ENCODE data around the gene ZNF609. TPM values are rescaled to one million over a fixed set of nuclear protein-coding genes. Genes with fewer than 3 reads are reported as not detected.
"Not testable (repeated sequence)": the region's sequence is repeated elsewhere in the genome, so short reads cannot be mapped to it uniquely, and the experiment has no call there.

Gene ZNF609
- total and polyA plus RNA-seq, 11 donors, result 5.8 to 24.5 (median 15.3) TPM

- Histone ChIP-seq H3K36me3 (no peaks in the 10 kb centered on the region), H3K9me3 (peaks cover 0 to 28% (median 9%) of the 10 kb centered on the region in 12 donors), H3K27ac (no peak overlapping the region), H3K4me1 (peaks cover 0 to 43% (median 10%) of the 10 kb centered on the region in 12 donors), H3K4me3 (no peak overlapping the region), H3K27me3 (no peaks in the 10 kb centered on the region)
- intact Hi-C loops (cut with DNase I), result no loop called here
- no peak for TF ChIP-seq POLR2A (IDR thresholded peaks at IDR 0.05)
- TF ChIP-seq CTCF (IDR thresholded peaks at IDR 0.05), result no peak
- DNase-seq (no peak), ATAC-seq (no peak)
- 98 to 99% (median 99%) methylated on average over 3 of the region's 3 CpGs for WGBS, 4 donors
These were observed 123.6 kb downstream of the ZNF609 start for GRCh38 chr15:64583983-64584382.

GRCh38 chr15:64586259-64586870, 126.0 kb downstream of the ZNF609 start:
- 80 to 86% (median 84%) methylated on average over 12 of the region's 12 CpGs for WGBS, 4 donors
- no peak overlapping the region for H3K4me3 ChIP-seq
- ATAC-seq (no peak), DNase-seq (no peak)
- H3K9me3 ChIP-seq, result peaks cover 0 to 6% (median 0%) of the 10 kb centered on the region in 12 donors
- H3K27me3 ChIP-seq, result no peaks in the 10 kb centered on the region
- no peak overlapping the region for H3K27ac ChIP-seq
- H3K4me1 ChIP-seq, result peaks cover 0 to 42% (median 17%) of the 10 kb centered on the region in 12 donors
- TF ChIP-seq POLR2A (IDR thresholded peaks at IDR 0.05), result no peak
- TF ChIP-seq CTCF (IDR thresholded peaks at IDR 0.05), result no peak
- intact Hi-C loops (cut with DNase I), result no loop called here
- no peaks in the 10 kb centered on the region for H3K36me3 ChIP-seq

GRCh38 chr15:64586984-64587383, 126.6 kb downstream of the ZNF609 start:
- no peak for DNase-seq
- no peaks in the 10 kb centered on the region for H3K27me3 ChIP-seq
- H3K9me3 ChIP-seq, result peaks cover 0 to under 1% (median 0%) of the 10 kb centered on the region in 12 donors
- no peak for TF ChIP-seq CTCF (IDR thresholded peaks at IDR 0.05)
- no peak for TF ChIP-seq POLR2A (IDR thresholded peaks at IDR 0.05)
- H3K27ac ChIP-seq, result no peak overlapping the region
- H3K36me3 ChIP-seq, result no peaks in the 10 kb centered on the region
- no peak for ATAC-seq
- H3K4me1 ChIP-seq, result peaks cover 0 to 36% (median 17%) of the 10 kb centered on the region in 12 donors
- H3K4me3 ChIP-seq, result no peak overlapping the region
- WGBS, 4 donors, result 58 to 67% (median 63%) methylated on average over 4 of the region's 4 CpGs
- intact Hi-C loops (cut with DNase I), result no loop called here

- Histone ChIP-seq H3K27ac (no peak overlapping the region), H3K36me3 (no peaks in the 10 kb centered on the region), H3K4me3 (no peak overlapping the region), H3K9me3 (no peaks in the 10 kb centered on the region), H3K27me3 (no peaks in the 10 kb centered on the region), H3K4me1 (peaks cover 0 to 30% (median 17%) of the 10 kb centered on the region in 12 donors)
- intact Hi-C loops (cut with DNase I), result no loop called here
- 53 to 57% (median 55%) methylated on average over 3 of the region's 3 CpGs for WGBS, 4 donors
- DNase-seq, result no peak
- ATAC-seq, result no peak
- TF ChIP-seq CTCF (IDR thresholded peaks at IDR 0.05) (no peak), POLR2A (IDR thresholded peaks at IDR 0.05) (no peak)
These were observed 129.2 kb downstream of the ZNF609 start for GRCh38 chr15:64589435-64590084.

- H3K27me3 ChIP-seq; H3K27ac ChIP-seq; ATAC-seq; H3K9me3 ChIP-seq; H3K4me3 ChIP-seq; DNase-seq; H3K36me3 ChIP-seq; intact Hi-C loops (cut with DNase I): not testable (repeated sequence)
- WGBS, 4 donors, result 97 to 98% (median 97%) methylated on average over 18 of the region's 18 CpGs
- peaks cover 0 to 36% (median 22%) of the 10 kb centered on the region in 12 donors for H3K4me1 ChIP-seq
These were observed 132.5 kb downstream of the ZNF609 start for GRCh38 chr15:64592845-64593244.
